Medulla oblongata (tissue), 1 donor: ENCODE data around the gene ATF7IP.
A peak's percentile ranks its signal among the peaks of the same experiment; 100 is the strongest.

Source experiments
- DNase-seq: peaks from one replicate; pipeline ENCODE4 v3.0.0-alpha.2; 2015; ENCODE audit errors: extremely low spot score

The ATF7IP gene

DNA sequence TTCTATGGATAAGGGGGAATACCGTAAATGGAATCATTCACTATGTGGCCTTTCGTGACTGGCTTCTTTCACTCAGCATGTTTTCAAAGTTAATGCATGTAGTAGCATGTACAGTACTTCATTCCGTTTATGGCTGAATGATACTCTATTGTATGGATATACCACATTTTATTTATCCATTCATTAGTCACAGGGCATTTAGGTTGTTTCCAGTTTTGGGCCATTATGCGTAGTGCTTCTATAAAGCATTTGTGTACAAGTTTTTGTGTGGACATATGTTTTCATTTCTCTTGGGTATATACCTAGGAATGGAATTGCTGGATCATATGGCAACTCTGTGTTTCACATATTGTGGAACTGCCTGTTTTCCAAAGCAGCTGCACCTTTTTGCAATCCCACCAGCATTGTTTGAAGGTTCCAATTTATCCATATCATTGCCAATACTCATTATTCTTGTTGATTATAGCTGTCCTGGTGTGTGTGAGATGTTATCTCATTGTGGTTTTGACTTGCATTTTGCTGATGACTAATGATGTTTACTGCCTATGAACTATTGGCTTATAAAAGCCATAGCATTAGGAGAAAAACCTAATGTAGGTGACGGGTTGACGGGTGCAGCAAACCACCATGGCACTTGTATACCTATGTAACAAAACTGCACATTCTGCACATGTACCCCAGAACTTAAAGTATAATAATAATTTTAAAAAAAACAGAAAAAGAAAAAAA, 45.5 kb downstream of the ATF7IP start:
- no peak for DNase-seq

DNA sequence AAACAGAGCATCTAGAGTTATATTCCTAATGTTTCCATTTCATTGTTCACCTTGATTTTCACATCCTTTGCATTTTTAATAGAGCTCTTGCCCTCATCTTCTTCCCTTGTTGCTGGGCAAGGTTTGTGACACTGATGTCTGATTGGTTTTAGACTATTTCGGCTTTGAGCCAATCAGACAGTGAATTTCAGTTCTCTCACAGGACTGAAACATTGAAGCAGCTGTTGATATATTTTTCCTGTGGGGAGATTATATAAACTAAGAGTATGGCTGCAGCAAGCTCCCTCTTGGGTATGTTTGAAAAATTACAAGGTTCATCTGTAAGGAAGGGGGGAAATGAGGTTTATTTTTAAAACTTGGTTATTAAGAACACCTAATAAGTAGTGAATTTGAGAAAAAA, 51.2 kb downstream of the ATF7IP start:
- peak; percentile 70 for DNase-seq

DNA sequence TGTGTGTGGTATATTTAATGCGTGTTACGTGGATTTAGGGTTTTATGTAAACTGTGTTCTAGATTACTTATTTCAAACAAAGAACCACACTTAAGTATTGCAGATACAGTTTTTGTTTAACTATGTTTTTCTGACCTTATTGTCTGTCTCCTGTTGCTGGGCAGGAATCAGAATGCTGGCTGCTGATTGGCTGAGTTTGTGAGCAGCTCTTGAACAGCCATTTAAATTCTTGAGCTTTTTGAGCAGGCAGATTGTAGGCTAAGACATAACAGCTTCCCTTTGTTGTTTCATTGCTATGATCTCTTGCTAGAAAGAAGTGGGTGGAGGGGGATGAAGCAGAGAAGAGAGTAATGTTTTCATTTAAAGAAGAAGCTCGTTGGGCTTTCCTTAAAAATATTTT, 52.2 kb downstream of the ATF7IP start:
- DNase-seq = peak; percentile 91

DNA sequence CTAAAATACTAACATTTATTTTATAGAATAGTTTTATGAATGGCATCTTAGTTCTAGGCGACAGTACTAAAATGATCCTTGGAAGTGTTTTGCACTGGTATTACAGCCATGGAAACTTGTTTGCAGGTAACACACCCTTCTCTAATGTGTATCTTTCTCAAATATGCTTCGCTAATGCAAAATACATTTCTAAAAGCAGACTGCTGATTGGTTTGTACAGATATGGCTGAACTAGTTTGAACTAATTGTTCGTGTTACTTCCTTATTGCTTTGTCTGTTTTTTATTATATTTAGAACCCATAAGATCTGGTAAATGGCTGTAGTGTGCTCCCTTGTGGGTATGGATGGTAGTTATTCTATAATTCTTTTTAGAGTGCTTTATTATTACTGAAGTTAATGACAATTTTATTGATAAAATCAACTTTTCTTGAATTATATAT, 53.0 kb downstream of the ATF7IP start:
- peak; percentile 48 for DNase-seq

DNA sequence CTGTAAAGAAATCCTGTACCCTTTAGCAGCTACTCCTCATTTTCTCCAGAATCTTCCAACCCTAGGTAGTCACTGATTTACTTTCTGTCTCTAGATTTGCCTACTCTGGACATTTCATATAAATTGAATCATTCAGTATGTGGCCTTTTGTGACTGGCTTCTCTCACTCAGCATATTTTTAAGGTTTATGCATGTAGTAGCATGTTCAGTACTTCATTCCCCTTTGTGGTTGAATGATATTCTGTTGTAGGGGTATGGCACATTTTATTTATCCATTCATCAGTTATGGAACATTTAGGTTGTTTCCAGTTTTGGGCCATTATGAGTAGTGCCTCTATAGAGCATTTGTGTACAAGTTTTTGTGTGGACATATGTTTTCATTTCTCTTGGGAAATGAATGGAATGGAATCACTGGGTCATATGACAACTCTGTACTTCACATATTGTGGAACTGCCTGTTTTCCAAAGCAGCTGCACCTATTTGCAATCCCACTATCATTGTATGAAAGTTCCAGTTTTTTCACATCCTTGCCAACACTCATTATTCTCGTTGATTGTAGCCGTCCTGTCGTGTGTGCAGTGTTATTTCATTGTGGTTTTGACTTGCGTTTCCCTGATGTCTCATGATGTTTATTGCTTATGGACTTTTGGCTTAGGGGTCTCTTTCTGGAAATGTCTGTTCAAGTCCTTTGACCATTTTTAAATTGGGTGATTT, 57.2 kb downstream of the ATF7IP start:
- no peak for DNase-seq

DNA sequence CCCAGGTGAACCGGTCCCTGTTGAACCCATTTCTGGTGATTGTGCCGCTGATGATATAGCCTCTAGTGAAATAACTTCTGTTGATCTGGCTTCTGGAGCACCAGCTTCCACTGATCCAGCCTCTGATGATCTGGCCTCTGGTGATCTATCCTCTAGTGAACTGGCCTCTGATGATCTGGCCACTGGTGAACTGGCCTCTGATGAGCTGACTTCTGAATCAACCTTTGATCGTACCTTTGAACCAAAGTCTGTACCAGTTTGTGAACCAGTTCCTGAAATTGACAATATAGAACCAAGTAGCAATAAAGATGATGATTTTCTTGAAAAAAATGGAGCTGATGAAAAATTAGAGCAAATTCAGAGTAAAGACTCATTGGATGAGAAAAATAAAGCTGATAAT, 59.1 kb downstream of the ATF7IP start:
- DNase-seq = no peak

DNA sequence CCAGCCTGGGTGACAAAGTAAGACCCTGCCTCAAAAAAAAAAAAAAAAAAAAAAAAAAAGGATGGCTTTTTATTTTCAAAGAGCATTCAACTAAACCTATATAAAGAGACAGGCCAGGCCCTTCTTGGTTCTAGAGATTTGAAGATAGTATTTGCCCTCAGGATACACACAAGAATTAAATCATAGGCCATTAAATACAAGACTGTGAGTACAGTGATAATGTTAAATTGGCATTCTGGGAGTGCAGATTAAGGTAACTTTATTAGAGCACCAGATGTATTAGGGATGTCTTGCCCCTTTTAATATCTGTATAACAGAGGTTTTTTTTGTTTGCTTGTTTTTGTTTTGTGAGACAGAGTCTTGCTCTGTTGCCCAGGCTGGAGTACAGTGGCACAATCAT, 61.3 kb downstream of the ATF7IP start:
- no peak for DNase-seq

GRCh38 chr12:14427929-14428328, 62.4 kb downstream of the ATF7IP start:
- no peak for DNase-seq

GRCh38 chr12:14430394-14430986, 65.0 kb downstream of the ATF7IP start:
- DNase-seq = no peak

GRCh38 chr12:14431975-14432374, 66.5 kb downstream of the ATF7IP start:
- DNase-seq = no peak

DNA sequence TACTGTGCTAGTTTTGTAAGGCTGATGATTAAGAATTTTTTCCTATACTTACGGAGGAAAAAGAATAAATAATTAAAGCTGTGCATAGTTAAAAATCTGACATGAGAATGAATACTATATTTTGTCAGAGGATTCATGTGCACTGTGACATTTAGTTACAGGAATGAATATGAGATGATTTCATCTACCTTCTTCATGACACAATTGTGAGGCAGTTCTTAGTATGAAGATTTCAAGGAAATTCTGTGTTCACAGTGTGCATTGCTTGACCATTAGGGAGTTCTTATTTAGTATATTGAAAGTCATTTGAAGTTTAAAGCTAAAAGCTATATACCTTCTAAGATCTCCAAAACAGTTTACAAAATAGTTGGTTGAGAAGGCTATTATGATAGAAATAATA, 70.1 kb downstream of the ATF7IP start:
- DNase-seq = no peak

DNA sequence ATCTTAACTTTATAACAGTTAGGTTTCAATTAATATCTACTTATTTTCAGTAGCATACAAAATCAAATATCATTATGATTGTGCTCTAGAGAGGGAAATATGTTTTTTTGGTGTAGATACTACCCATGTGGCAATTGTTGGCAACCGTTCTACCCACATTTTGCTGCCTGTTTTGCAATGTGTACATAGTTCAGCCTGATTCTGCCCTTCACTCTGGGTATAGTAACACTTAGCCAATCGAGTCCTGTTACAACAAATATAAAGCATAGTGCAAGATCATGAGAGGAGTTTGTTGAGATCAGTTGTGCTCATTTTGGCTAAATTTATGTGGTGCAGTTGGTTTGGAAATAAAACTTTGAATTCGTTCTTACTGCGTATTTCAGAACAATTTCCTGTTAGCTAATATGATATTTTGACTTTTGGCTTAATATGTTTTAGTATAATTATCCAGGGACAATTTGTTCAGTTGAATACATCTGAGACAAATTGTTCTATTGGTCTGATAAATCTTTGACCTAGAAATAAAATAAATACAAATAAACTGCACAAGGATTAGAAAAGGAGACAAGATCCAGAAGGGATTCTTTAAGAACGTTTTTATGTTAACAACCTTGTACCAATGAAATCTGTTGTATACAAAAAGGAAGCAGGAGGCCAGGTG, 76.9 kb downstream of the ATF7IP start:
- DNase-seq = no peak

DNA sequence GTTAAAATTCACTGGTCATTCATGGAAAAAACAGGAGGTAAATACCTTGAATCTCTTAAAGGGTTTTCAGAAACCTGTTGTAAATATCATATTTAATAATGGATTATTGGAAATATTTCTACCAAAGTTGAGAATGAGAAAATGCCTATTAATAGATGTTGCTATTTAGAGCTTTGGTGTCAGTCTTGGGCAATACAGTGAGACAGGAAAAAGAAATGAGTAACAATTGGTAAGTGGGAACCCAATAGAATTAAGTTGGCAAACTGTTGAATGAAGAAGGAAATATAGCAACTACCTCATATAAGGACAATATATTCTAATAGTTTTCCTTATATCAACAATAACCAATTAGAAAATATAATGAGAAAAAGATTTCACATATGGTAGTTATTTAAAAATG, 78.0 kb downstream of the ATF7IP start:
- DNase-seq = no peak

GRCh38 chr12:14450479-14450878, 85.0 kb downstream of the ATF7IP start:
- DNase-seq = no peak

GRCh38 chr12:14452336-14452735, 86.9 kb downstream of the ATF7IP start:
- no peak for DNase-seq

DNA sequence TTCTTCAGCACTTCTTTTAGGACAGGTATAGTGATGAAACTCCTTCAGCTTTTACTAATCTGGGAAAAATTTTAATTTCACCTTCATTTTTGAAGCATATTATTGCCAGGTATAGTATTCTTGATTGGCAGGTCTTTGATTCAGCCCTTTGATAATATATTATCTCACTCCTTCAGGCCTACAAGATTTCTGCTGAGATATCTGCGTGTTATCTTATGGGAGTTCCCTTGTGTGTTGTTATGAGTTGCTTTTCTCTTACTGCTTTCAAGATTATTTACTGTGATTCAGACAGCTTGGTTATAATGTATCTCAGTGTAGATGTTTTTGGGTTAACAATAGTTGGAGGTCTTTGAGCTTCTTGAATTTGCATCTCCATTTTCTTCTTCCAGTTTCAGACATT, 87.4 kb downstream of the ATF7IP start:
- no peak for DNase-seq

GRCh38 chr12:14454098-14454907, 88.8 kb downstream of the ATF7IP start:
- DNase-seq = no peak

DNA sequence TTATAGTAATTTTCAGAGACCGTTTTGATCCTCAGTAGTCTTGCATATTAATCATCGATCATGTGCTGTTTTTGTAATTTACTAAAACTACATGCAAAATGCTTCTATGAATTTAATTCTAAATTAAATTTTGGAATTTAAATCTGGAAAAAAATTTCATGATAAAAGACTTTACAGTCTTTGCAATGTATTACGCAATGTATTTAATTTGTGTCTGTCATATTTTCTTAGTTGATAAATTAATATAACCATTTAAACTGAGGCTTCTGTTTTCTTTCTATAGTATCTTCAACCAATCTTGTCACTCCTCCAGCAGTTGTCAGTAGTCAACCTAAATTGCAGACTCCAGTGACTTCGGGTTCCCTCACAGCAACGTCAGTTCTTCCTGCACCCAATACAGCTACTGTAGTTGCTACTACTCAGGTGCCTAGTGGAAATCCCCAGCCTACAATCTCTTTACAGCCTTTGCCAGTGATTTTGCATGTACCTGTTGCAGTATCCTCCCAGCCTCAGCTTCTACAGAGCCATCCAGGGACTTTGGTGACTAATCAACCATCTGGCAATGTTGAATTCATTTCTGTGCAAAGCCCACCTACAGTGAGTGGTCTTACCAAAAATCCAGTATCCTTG, 94.8 kb downstream of the ATF7IP start:
- no peak for DNase-seq

DNA sequence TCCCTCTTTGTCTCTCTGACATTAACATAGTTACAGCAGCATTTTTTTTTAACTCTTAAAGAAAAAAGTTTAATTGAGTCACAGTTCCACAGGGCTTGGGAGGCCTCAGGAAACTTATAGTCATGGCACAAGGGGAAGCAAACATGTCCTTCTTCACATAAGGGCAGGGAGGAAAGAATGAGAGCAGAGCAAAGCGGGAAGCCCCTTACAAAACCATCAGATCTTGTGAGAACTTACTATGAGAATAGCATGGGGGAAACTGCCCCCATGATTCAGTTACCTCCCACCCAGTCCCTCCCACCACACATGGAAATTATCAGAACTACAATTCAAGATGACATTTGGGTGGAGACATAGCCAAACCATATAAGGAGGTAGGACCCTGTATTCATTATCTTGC, 106.0 kb downstream of the ATF7IP start:
- no peak for DNase-seq

DNA sequence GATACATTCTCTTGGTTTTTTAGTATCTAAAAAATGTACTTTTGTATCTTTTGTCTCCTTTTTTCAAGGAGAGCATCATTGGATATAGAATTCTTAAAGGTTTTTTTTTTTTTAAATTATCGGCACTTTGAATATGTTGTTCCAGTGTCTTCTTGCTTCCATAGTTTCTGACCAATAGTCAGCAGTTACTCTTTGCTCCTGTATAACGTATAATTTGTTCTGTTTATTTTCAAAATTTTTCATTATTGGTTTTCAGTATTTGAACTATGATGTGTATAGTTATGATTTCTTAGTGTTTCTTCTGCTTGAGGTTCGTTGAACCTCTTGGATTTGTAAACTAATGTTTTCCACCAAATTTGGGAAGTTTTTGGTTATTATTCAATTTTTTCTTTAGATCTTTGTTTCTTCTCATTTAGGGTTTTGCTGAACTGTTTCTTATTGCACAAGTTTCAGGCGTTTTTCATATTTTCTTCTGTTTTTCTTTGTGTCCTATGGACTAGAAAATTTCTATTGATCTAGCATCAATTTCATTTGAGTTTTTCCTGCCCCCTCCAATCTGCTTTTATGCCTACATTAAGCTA, 108.3 kb downstream of the ATF7IP start:
- DNase-seq = no peak

GRCh38 chr12:14479004-14479403, 113.5 kb downstream of the ATF7IP start:
- DNase-seq = no peak
